ENCODE results near the gene MYH14.

- no peak for TF ChIP-seq CTCF (IDR thresholded peaks at IDR 0.05; ENCODE audit: insufficient read depth, low read length, poor library complexity, severe bottlenecking)
- TF ChIP-seq EZH2phosphoT487 (conservative IDR thresholded peaks at IDR 0.05; ENCODE audit: low read length), result no peak
Observed at GRCh38 chr19:50301607-50301971, 98.2 kb downstream of the MYH14 start.
